ENCODE measurements around the gene SPDYA. TPM values are rescaled to one million over a fixed set of nuclear protein-coding genes. Genes with fewer than 3 reads are reported as not detected.

SPDYA gene
- total RNA-seq, 2 donors from 2014 or later = 3.0 to 5.3 TPM

GRCh38 chr2:28838971-28839370 lies 28.3 kb downstream of the SPDYA start:
- H3K4me3 ChIP-seq = no peak overlapping the region
- H3K4me1 ChIP-seq (ENCODE audit: control insufficient read depth in 1 of 2, low read depth in 2 of 2) = no peaks in the 10 kb centered on the region
- H3K36me3 ChIP-seq = no peaks in the 10 kb centered on the region
- no peak overlapping the region for H3K27ac ChIP-seq
- DNase-seq (ENCODE audit: low spot score) = no peak
- ATAC-seq (ENCODE audit: insufficient number of reproducible peaks, low FRiP score, low read depth) = no peak
- no peaks in the 10 kb centered on the region for H3K9me3 ChIP-seq
- no peaks in the 10 kb centered on the region for H3K27me3 ChIP-seq (replicated peaks; ENCODE audit: insufficient read depth)
- TF ChIP-seq CTCF (IDR thresholded peaks at IDR 0.05) = no peak

- H3K4me3 ChIP-seq = no peak overlapping the region
- ATAC-seq (ENCODE audit: insufficient number of reproducible peaks, low FRiP score, low read depth) = no peak
- H3K4me1 ChIP-seq (ENCODE audit: control insufficient read depth in 1 of 2, low read depth in 2 of 2) = no peaks in the 10 kb centered on the region
- no peak overlapping the region for H3K27ac ChIP-seq
- no peaks in the 10 kb centered on the region for H3K9me3 ChIP-seq
- no peak for DNase-seq (ENCODE audit: low spot score)
- no peaks in the 10 kb centered on the region for H3K36me3 ChIP-seq
- H3K27me3 ChIP-seq (replicated peaks; ENCODE audit: insufficient read depth) = no peaks in the 10 kb centered on the region
- no peak for TF ChIP-seq CTCF (IDR thresholded peaks at IDR 0.05)
Measured at GRCh38 chr2:28842042-28842441, 31.4 kb downstream of the SPDYA start.

GRCh38 chr2:28855193-28855592 lies 44.6 kb downstream of the SPDYA start:
- Histone ChIP-seq H3K27ac (no peak overlapping the region), H3K36me3 (no peaks in the 10 kb centered on the region), H3K27me3 (replicated peaks; ENCODE audit: insufficient read depth) (no peaks in the 10 kb centered on the region), H3K9me3 (no peaks in the 10 kb centered on the region), H3K4me1 (ENCODE audit: control insufficient read depth in 1 of 2, low read depth in 2 of 2) (no peaks in the 10 kb centered on the region), H3K4me3 (no peak overlapping the region)
- no peak for ATAC-seq (ENCODE audit: insufficient number of reproducible peaks, low FRiP score, low read depth)
- no peak for DNase-seq (ENCODE audit: low spot score)
- no peak for TF ChIP-seq CTCF (IDR thresholded peaks at IDR 0.05)

- DNase-seq (ENCODE audit: low spot score) = no peak
- no peak overlapping the region for H3K27ac ChIP-seq
- H3K9me3 ChIP-seq = no peaks in the 10 kb centered on the region
- no peaks in the 10 kb centered on the region for H3K27me3 ChIP-seq (replicated peaks; ENCODE audit: insufficient read depth)
- no peak for ATAC-seq (ENCODE audit: insufficient number of reproducible peaks, low FRiP score, low read depth)
- H3K36me3 ChIP-seq = no peaks in the 10 kb centered on the region
- TF ChIP-seq CTCF (IDR thresholded peaks at IDR 0.05) = no peak
- H3K4me3 ChIP-seq = no peak overlapping the region
- no peaks in the 10 kb centered on the region for H3K4me1 ChIP-seq (ENCODE audit: control insufficient read depth in 1 of 2, low read depth in 2 of 2)
Measured at GRCh38 chr2:28855977-28856376, 45.3 kb downstream of the SPDYA start.

DNA sequence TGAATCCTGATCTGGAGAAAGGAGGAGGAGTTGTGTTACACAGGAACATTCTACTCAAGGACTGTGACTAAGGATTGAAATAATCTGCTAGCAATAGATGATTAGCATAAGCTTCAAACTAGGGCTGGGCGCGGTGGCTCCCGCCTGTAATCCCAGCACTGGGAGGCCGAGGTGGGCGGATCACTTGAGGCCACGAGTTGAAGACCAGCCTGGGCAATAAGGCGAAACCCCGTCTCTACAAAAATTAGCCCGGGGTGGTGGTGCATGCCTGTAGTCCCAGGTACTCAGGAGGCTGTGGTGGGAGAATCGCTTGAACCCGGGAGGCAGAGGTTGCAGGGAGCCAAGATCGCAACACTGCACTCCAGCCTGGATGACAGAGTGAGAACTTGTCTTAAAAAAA lies 58.0 kb downstream of the SPDYA start:
- Histone ChIP-seq H3K4me1 (ENCODE audit: control insufficient read depth in 1 of 2, low read depth in 2 of 2) (peaks cover 24 to 31% of the 10 kb centered on the region in 2 donors), H3K27ac (no peak overlapping the region), H3K9me3 (no peaks in the 10 kb centered on the region), H3K4me3 (peak overlapping the region; percentile 97), H3K36me3 (no peaks in the 10 kb centered on the region), H3K27me3 (replicated peaks; ENCODE audit: insufficient read depth) (no peaks in the 10 kb centered on the region)
- DNase-seq (ENCODE audit: low spot score) (no peak), ATAC-seq (ENCODE audit: insufficient number of reproducible peaks, low FRiP score, low read depth) (no peak)
- no peak for TF ChIP-seq CTCF (IDR thresholded peaks at IDR 0.05)

All from thoracic aorta (tissue), 2 donors.